AG04450 (cell line): Measurements from ENCODE around the gene ZC3H4. TPM values are rescaled to one million over a fixed set of nuclear protein-coding genes. Genes with fewer than 3 reads are reported as not detected.
"Not testable (repeated sequence)": the region's sequence is repeated elsewhere in the genome, so short reads cannot be mapped to it uniquely, and the experiment has no call there.

Source experiments
- CTCF ChIA-PET: fragments of 300-600, 350-600 bp; formaldehyde crosslinking; extraction: SDS; loops from one replicate; lab custom pipeline; 2022; ENCODE audit warnings: antibody characterized with exemption, inconsistent platforms; lab: Charles Lee
- POLR2A ChIA-PET: fragments of 350-600 bp; formaldehyde crosslinking; extraction: SDS; loops from one replicate; lab custom pipeline; 2021; ENCODE audit warnings: antibody characterized with exemption, inconsistent platforms; lab: Yijun Ruan, JAX
- DNase-seq: peaks from one replicate; pipeline ENCODE4 v3.0.0-alpha.2; 2011; ENCODE audit warnings: low read depth, low spot score
- H3K27ac ChIP-seq: one replicate; pipeline ENCODE4 v1.5.1; 2012; ENCODE audit warnings: low read depth, low read length, control low read depth
- H3K27me3 ChIP-seq: one replicate; pipeline ENCODE4 v1.6.0; 2012; ENCODE audit warnings: low read length; ENCODE audit not compliant: control insufficient read depth, insufficient read depth
- H3K4me3 ChIP-seq: 2 replicates; pipeline ENCODE4 v1.5.1; 2011; ENCODE audit warnings: mild to moderate bottlenecking, low read depth, low read length, control low read depth
- H3K9me3 ChIP-seq: 2 replicates; pipeline ENCODE4 v1.5.1; 2012; ENCODE audit warnings: low read length; ENCODE audit not compliant: control insufficient read depth, insufficient read depth
- polyA plus RNA-seq: library from polyadenylated mRNA; depleted of rRNA; stranded (reverse); fragments of >200 nt; gene quantifications from 2 replicates; pipeline ENCODE4 v1.2.3, GENCODE V29; 2011
- TF ChIP-seq, protein P1 (sequence below): IDR thresholded peaks from 2 replicates; pipeline ENCODE4 v1.5.1; 2011; ENCODE audit warnings: low read depth, low read length, control low read depth, inconsistent platforms

The ZC3H4 gene
- polyA plus RNA-seq, 1 experiment, result 4.9 TPM

DNA sequence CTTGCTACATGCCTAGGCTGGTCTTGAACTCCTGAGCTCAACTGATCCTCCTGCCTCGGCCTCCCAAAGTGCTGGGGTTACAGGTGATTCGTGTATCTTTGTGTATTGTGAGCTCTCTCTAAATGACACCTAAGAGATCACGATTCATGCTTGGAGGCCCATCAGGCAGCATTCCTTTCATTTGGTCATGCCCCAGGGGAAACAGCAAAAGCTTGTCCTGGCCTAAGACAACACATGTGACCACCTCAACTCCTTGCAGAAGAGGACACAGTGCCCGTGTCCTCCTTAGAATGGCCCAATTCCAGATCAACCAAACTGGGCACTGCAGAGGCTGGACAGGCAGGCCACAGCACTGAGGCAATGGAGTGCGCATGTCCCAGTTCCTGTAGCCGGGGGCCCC is 32.5 kb downstream of the ZC3H4 start:
- Histone ChIP-seq H3K4me3 (no peak overlapping the region), H3K9me3 (no peaks in the 10 kb centered on the region; the same call in 1 of the 2 replicates), H3K27ac (no peak overlapping the region), H3K27me3 (no peaks in the 10 kb centered on the region)
- TF ChIP-seq, protein P1, sequence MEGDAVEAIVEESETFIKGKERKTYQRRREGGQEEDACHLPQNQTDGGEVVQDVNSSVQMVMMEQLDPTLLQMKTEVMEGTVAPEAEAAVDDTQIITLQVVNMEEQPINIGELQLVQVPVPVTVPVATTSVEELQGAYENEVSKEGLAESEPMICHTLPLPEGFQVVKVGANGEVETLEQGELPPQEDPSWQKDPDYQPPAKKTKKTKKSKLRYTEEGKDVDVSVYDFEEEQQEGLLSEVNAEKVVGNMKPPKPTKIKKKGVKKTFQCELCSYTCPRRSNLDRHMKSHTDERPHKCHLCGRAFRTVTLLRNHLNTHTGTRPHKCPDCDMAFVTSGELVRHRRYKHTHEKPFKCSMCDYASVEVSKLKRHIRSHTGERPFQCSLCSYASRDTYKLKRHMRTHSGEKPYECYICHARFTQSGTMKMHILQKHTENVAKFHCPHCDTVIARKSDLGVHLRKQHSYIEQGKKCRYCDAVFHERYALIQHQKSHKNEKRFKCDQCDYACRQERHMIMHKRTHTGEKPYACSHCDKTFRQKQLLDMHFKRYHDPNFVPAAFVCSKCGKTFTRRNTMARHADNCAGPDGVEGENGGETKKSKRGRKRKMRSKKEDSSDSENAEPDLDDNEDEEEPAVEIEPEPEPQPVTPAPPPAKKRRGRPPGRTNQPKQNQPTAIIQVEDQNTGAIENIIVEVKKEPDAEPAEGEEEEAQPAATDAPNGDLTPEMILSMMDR, result no peak
- ChIA-PET CTCF (interaction anchor here (1.3 kb wide), 2 partner anchors 45 to 68 kb away, joined by 3 to 4 read pairs; no protein-coding TSS in a partner anchor), POLR2A (interaction anchor here (1.1 kb wide), 1 partner anchor 235 kb away, joined by 3 read pairs; no protein-coding TSS in a partner anchor)
- DNase-seq, result no peak

DNA sequence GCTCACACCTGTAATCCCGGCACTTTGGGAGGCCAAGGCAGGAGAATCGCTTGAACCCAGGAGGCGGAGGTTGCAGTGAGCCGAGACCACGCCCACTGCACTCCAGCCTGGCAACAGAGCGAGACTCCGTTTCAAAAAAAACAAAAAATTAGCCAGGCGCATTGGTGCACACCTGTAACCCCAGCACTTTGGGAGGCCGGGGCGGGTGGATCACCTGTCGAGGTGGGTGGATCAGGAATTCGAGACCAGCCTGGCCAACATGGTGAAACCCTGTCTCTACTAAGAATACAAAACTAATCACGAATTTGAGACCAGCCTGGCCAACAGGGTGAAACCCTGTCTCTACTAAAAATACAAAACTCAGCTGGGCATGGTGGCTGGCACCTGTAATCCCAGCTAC is 35.2 kb downstream of the ZC3H4 start:
- DNase-seq, H3K27me3 ChIP-seq, H3K4me3 ChIP-seq, H3K9me3 ChIP-seq, POLR2A ChIA-PET, H3K27ac ChIP-seq: not testable (repeated sequence)
- CTCF ChIA-PET, result interaction anchor here (0.6 to 1.8 kb wide), 2 partner anchors 36 to 169 kb away, joined by 3 to 5 read pairs; no protein-coding TSS in a partner anchor

- DNase-seq, result no peak
- CTCF ChIA-PET, result interaction anchor here (0.8 to 1.5 kb wide), 3 partner anchors 41 to 63 kb away, joined by 3 to 6 read pairs (median 4); no protein-coding TSS in a partner anchor
- POLR2A ChIA-PET, result no interaction called here
- no peak overlapping the region for H3K27ac ChIP-seq
- TF ChIP-seq, protein P1, result no peak
- H3K27me3 ChIP-seq, result no peaks in the 10 kb centered on the region
- no peak overlapping the region for H3K4me3 ChIP-seq
- no peaks in the 10 kb centered on the region for H3K9me3 ChIP-seq
These were observed 37.6 kb downstream of the ZC3H4 start for GRCh38 chr19:47075941-47076340.

DNA sequence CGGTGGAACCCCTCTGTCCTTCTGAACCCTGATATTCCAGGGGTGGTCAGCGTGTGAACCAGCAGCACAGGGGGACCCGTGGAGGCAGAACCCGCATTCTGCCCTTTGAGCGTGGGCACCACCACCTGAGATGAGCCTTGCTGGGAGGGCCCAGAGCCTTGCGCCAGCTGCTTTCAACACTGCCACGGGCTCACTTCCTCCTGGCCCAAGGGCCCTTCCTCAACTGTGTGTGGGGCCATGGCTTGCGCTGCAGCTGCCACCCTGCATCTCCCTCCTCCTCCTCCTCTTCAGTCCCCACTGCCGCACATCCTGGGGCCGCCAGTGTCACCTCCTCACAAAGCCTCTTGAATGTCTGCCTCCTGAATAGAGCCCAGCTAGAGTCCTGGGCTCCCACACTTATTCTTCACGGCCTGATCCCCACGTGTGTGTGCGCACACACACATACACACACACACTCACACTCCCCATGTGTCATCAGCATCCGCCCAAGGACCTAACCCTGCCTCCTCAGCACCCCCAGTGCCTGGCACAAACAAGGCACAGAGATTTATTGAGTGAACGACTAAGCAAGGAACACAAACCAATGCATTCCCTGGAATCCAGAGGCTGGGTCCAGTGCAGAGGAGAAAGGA is 38.3 kb downstream of the ZC3H4 start:
- H3K4me3 ChIP-seq, result no peak overlapping the region
- ChIA-PET POLR2A (no interaction called here), CTCF (interaction anchor here (0.8 to 1.5 kb wide), 3 partner anchors 40 to 62 kb away, joined by 3 to 6 read pairs (median 4); no protein-coding TSS in a partner anchor)
- no peak overlapping the region for H3K27ac ChIP-seq
- H3K27me3 ChIP-seq, result no peaks in the 10 kb centered on the region
- no peaks in the 10 kb centered on the region for H3K9me3 ChIP-seq
- TF ChIP-seq, protein P1, result no peak
- no peak for DNase-seq

- Histone ChIP-seq H3K27ac (no peak overlapping the region), H3K4me3 (no peak overlapping the region), H3K27me3 (no peaks in the 10 kb centered on the region), H3K9me3 (no peaks in the 10 kb centered on the region)
- ChIA-PET POLR2A (no interaction called here), CTCF (no interaction called here)
- DNase-seq, result no peak
- TF ChIP-seq, protein P1, result no peak
These were observed 39.0 kb downstream of the ZC3H4 start for GRCh38 chr19:47074621-47075020.
